Measurements from ENCODE around the gene CNTNAP2.

The CNTNAP2 gene

GRCh38 chr7:146626912-146627311 is 510.3 kb downstream of the CNTNAP2 start:
- no peak for DNase-seq

GRCh38 chr7:146635205-146636032 is 518.8 kb downstream of the CNTNAP2 start:
- DNase-seq = no peak

- DNase-seq = no peak
These were observed 519.4 kb downstream of the CNTNAP2 start for GRCh38 chr7:146636033-146636356.

GRCh38 chr7:146636581-146636980 is 520.0 kb downstream of the CNTNAP2 start:
- no peak for DNase-seq

- no peak for DNase-seq
These were observed 522.7 kb downstream of the CNTNAP2 start for GRCh38 chr7:146639291-146639690.

GRCh38 chr7:146641491-146641890 is 524.9 kb downstream of the CNTNAP2 start:
- no peak for DNase-seq

GRCh38 chr7:146645383-146645976 is 528.9 kb downstream of the CNTNAP2 start:
- DNase-seq = no peak

GRCh38 chr7:146647445-146647844 is 530.8 kb downstream of the CNTNAP2 start:
- DNase-seq = no peak

- no peak for DNase-seq
These were observed 535.6 kb downstream of the CNTNAP2 start for GRCh38 chr7:146652176-146652575.

GRCh38 chr7:146654048-146654447 is 537.4 kb downstream of the CNTNAP2 start:
- DNase-seq = no peak

- DNase-seq = no peak
These were observed 539.6 kb downstream of the CNTNAP2 start for GRCh38 chr7:146655928-146656797.

- DNase-seq = no peak
These were observed 540.4 kb downstream of the CNTNAP2 start for GRCh38 chr7:146656988-146657387.

GRCh38 chr7:146658604-146659003 is 542.0 kb downstream of the CNTNAP2 start:
- no peak for DNase-seq

GRCh38 chr7:146659732-146660131 is 543.1 kb downstream of the CNTNAP2 start:
- no peak for DNase-seq

GRCh38 chr7:146660839-146661238 is 544.2 kb downstream of the CNTNAP2 start:
- DNase-seq = no peak

- no peak for DNase-seq
These were observed 544.8 kb downstream of the CNTNAP2 start for GRCh38 chr7:146661435-146661834.

GRCh38 chr7:146661929-146662328 is 545.3 kb downstream of the CNTNAP2 start:
- no peak for DNase-seq

- DNase-seq = no peak
These were observed 548.4 kb downstream of the CNTNAP2 start for GRCh38 chr7:146665023-146665422.

- DNase-seq = no peak
These were observed 553.9 kb downstream of the CNTNAP2 start for GRCh38 chr7:146670532-146670931.

GRCh38 chr7:146681487-146681886 is 564.9 kb downstream of the CNTNAP2 start:
- no peak for DNase-seq

- no peak for DNase-seq
These were observed 566.8 kb downstream of the CNTNAP2 start for GRCh38 chr7:146683439-146683838.

GRCh38 chr7:146690987-146691386 is 574.4 kb downstream of the CNTNAP2 start:
- no peak for DNase-seq

GRCh38 chr7:146698995-146699610 is 582.5 kb downstream of the CNTNAP2 start:
- no peak for DNase-seq
